Measurements from ENCODE around the gene BRICD5.
A peak's percentile ranks its signal among the peaks of the same experiment; 100 is the strongest.

Gene BRICD5

DNA sequence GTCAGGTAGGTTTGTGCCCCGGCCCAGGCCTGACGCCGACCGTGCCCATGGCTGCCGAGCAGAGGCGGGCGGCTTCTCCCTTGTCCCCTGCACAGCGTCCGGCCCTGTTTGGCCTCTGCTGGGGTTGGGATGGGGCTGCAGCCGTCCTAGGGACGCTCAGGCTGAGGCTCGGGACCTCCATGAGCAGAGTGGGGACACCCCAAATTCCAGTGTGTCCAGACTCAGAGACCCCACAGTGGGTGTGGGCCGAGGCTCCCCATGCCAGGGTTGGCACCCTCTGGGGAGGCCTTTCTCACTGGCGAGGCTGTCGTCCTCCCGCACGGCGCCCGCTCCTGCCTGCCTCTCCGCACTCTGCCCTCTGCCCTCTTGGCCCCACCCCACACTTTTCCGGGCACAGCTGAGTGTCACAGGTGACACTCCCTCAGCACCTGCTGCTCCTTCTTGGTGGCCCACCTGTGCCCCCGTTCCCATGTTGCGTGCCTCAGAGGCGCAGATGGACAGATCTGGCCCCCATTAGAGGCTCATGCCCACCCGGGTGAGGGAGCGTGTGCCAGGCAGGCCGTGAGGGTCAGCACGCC lies 39.0 kb downstream of the BRICD5 start:
- no peak for FAIRE-seq
- no peak for TF ChIP-seq POLR2A (IDR thresholded peaks at IDR 0.05; ENCODE audit: low read depth, low read length)

GRCh38 chr16:2170587-2171435 lies 39.9 kb downstream of the BRICD5 start:
- DNase-seq (ENCODE audit: insufficient read length, low spot score) (no peak), FAIRE-seq (no peak)
- TF ChIP-seq POLR2A (IDR thresholded peaks at IDR 0.05; ENCODE audit: low read depth, low read length), result no peak

More for the DNA sequence above, 39.0 kb downstream of the BRICD5 start:
- DNase-seq (ENCODE audit: insufficient read length, low spot score), result no peak

- FAIRE-seq, result no peak
- no peak for DNase-seq (ENCODE audit: insufficient read length, low spot score)
- TF ChIP-seq POLR2A (IDR thresholded peaks at IDR 0.05; ENCODE audit: low read depth, low read length), result no peak
Measured at GRCh38 chr16:2170080-2170479, 40.6 kb downstream of the BRICD5 start.

GRCh38 chr16:2167068-2167638 lies 43.5 kb downstream of the BRICD5 start:
- DNase-seq (ENCODE audit: insufficient read length, low spot score) (no peak), FAIRE-seq (no peak)
- no peak for TF ChIP-seq POLR2A (IDR thresholded peaks at IDR 0.05; ENCODE audit: low read depth, low read length)

DNA sequence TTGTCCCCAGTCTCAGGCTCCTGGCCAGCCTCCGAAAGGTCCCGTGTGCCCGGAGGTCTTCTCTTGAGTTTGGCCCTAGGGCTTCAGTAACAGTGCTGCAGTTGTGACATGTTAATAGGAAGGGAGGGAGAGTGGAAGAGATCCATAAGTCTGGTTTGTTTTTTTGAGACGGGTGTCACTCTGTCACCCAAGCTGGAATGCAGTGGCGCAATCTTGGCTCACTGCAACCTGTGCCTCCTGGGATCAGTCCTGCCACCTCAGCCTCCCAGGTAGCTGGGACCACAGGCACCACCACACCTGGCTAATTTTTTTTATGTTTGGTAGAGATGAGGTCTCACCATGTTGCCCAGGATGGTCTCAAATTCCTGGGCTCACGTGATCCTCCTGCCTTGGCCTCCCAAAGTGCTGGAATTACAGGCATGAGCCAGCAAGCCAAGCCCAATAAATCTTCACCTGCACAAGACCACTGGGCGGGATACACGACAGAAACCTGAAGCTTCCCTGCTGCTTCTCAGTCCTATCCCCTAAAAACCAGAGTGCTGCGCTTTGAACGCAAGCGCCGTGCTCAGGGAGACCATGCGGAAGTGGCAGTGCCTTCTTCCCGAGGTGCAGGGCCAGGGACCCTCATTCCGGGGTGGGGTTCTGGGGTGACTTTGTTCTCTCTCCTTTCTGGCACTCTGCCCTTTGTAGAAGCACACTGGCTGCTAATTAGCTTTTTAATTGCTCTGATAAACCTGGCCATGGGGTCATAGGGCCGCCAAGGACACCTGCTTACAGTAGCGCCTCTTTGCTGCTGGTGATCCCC lies 44.2 kb downstream of the BRICD5 start:
- TF ChIP-seq POLR2A (IDR thresholded peaks at IDR 0.05; ENCODE audit: low read depth, low read length), result no peak
- DNase-seq (ENCODE audit: insufficient read length, low spot score), result no peak
- no peak for FAIRE-seq

DNA sequence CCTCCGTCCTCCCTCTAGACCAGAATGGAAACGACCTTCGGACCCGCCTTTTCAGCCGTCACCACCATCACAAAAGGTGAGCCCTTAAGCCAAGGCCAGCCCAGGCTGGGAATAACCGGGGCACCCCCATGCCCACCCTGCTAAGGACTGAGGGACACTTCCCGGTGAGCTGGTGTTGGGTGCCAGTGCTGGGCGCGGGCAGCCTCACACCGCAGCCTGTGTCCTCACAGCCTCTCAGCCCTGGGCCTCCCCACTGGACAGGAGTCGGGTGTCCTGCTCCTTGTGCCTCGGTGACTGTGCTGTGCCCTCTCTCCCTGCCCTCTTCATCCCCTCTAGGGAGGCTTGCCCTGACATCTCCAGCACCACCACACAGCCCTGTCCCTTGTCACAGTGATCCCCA lies 44.8 kb downstream of the BRICD5 start:
- no peak for DNase-seq (ENCODE audit: insufficient read length, low spot score)
- no peak for TF ChIP-seq POLR2A (IDR thresholded peaks at IDR 0.05; ENCODE audit: low read depth, low read length)
- FAIRE-seq, result no peak

DNA sequence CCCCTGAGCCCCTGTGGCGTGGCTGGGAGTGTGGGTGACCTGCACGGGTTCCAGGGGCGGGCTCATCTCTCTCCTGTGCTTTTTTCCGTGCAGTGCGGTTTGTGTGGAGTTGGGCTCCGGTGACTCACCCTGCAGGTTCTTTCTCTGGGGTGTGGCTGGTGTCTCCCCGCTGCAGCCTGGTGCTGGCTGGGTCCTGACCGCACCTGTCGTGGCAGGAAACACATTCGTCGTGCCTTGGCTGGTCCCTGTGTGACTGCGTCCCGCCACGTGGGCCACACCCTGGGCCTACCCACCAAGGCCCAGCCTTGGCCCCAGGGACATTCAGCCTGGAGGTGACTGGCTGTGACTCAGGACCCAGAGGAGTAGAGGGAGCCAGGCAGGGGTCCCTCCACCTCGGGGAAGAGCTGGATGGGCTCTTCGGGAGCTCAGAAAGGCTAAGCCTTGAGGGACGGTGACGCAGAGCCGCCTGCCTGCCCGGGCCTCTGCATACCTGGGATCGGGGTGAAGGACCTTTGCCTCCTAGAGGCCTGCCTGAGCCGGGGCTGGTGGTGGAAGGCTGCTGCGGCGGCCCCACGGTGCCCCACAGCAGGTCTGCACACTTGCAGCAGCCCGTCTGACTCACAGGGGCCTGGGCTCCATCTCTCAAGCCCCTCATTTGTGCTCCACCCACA lies 47.3 kb downstream of the BRICD5 start:
- FAIRE-seq, result no peak
- DNase-seq (ENCODE audit: insufficient read length, low spot score), result peak; percentile 61
- TF ChIP-seq POLR2A (IDR thresholded peaks at IDR 0.05; ENCODE audit: low read depth, low read length), result no peak

DNA sequence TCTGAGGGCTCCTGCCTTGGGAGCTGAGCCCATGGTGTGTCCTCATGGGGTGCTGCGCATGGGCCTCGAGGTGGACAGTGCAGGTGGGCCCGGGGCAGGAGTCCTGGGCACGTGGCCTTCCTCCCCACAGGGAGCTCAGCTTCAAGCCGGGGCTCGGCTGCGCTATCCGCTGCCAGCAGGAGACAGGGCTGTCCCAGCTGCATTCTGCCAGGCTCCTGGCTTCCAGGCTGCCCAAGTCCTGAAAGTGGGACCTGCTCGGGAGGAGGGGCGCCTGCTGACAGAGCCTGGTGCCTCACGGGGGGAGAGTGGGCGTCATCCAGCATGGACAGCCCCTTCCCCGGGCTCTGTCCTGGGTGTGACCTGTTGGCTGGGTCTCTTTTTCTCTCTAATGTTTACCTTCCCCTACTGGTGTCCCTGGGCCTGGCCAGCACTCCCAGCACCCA lies 48.0 kb downstream of the BRICD5 start:
- TF ChIP-seq POLR2A (IDR thresholded peaks at IDR 0.05; ENCODE audit: low read depth, low read length), result no peak
- FAIRE-seq, result no peak
- DNase-seq (ENCODE audit: insufficient read length, low spot score), result no peak

- FAIRE-seq (no peak), DNase-seq (ENCODE audit: insufficient read length, low spot score) (no peak)
- no peak for TF ChIP-seq POLR2A (IDR thresholded peaks at IDR 0.05; ENCODE audit: low read depth, low read length)
Measured at GRCh38 chr16:2161911-2162310, 48.8 kb downstream of the BRICD5 start.

- no peak for DNase-seq (ENCODE audit: insufficient read length, low spot score)
- no peak for TF ChIP-seq POLR2A (IDR thresholded peaks at IDR 0.05; ENCODE audit: low read depth, low read length)
- no peak for FAIRE-seq
Measured at GRCh38 chr16:2160915-2161551, 49.6 kb downstream of the BRICD5 start.
